Natural killer cell (primary cell): ENCODE measurements around the gene FECH. TPM values are rescaled to one million over a fixed set of nuclear protein-coding genes. Genes with fewer than 3 reads are reported as not detected.

Experiments used
- ATAC-seq, 3 donors: fragments of 150-1000 bp in 2 of 3; fragments of 200-7000 bp in 1 of 3; cut with Tn5 transposase; 1 replicate in 1 of 3; 2 replicates in 2 of 3; pipeline ENCODE4 v1.10.0; 2021; ENCODE audit warnings: mild to moderate bottlenecking in 2 of 3, moderate library complexity in 2 of 3
- DNase-seq, 2 donors: peaks; one replicate each; pipeline versions ENCODE4 v3.0.0 to v3.0.0-alpha.2; 2013 to 2021; ENCODE audit warnings: mixed read lengths in 1 of 2
- H3K27ac ChIP-seq: one replicate; pipeline ENCODE4 v1.5.1; 2013; ENCODE audit warnings: mild to moderate bottlenecking, low read length
- H3K27me3 ChIP-seq: one replicate; pipeline ENCODE4 v1.6.1; 2013; ENCODE audit warnings: low read length; ENCODE audit not compliant: control insufficient read depth, insufficient read depth
- H3K36me3 ChIP-seq: one replicate; pipeline ENCODE4 v1.6.1; 2013; ENCODE audit warnings: low read length; ENCODE audit not compliant: control insufficient read depth, insufficient read depth
- H3K4me1 ChIP-seq: one replicate; pipeline ENCODE4 v1.6.1; 2013; ENCODE audit warnings: low read length; ENCODE audit not compliant: control insufficient read depth, insufficient read depth
- H3K4me3 ChIP-seq: one replicate; pipeline ENCODE4 v1.5.1; 2013; ENCODE audit warnings: low read length
- H3K9me3 ChIP-seq: one replicate; pipeline ENCODE4 v1.6.1; 2013; ENCODE audit warnings: low read length; ENCODE audit not compliant: control insufficient read depth, insufficient read depth
- H3K27ac Mint-ChIP-seq, 2 donors: one replicate each; pipeline ENCODE4 v1.8.0; 2022; ENCODE audit warnings: mild to moderate bottlenecking in 2 of 2, mixed read lengths in 2 of 2, moderate library complexity in 1 of 2
- H3K27me3 Mint-ChIP-seq, 2 donors: one replicate each; pipeline ENCODE4 v1.8.0; 2022; ENCODE audit warnings: low read depth in 2 of 2, mixed read lengths in 2 of 2
- H3K36me3 Mint-ChIP-seq: one replicate; pipeline ENCODE4 v1.8.0; 2022; ENCODE audit warnings: mixed read lengths
- H3K4me1 Mint-ChIP-seq, 2 donors: one replicate each; pipeline ENCODE4 v1.8.0; 2022; ENCODE audit warnings: mixed read lengths in 2 of 2
- H3K4me3 Mint-ChIP-seq: one replicate; pipeline ENCODE4 v1.8.0; 2022; ENCODE audit warnings: mild to moderate bottlenecking, moderate library complexity, mixed read lengths
- H3K9me3 Mint-ChIP-seq, 2 donors: one replicate each; pipeline ENCODE4 v1.8.0; 2022; ENCODE audit warnings: mixed read lengths in 2 of 2
- WGBS: methylation state at CpG from one replicate; pipeline ENCODE4 v1.1.7; 2013; ENCODE audit warnings: missing lambda C conversion rate; ENCODE audit not compliant: insufficient coverage; 5-methylcytosine and 5-hydroxymethylcytosine counted together
- intact Hi-C: fragments of 100-400 bp; cut with micrococcal nuclease; formaldehyde crosslinking; loops from one replicate; pipeline ENCODE4 v1.14.2; 2022
- total RNA-seq, 4 donors: library from RNA; stranded (reverse); fragments of 120-200 nt in 1 of 4; gene quantifications; one replicate each; pipeline versions ENCODE4 v1.2.3 to v1.2.4, GENCODE V29; 2013 to 2022
- TF ChIP-seq, protein P1 (sequence below): fragments of 200-600 bp; IDR thresholded peaks from one replicate; pipeline ENCODE4 v1.8.0; 2022; ENCODE audit warnings: antibody characterized with exemption

FECH gene
- total RNA-seq, 3 donors from 2014 or later (not counting 1 experiment from before 2014, with no cell fraction given), result 13.9 to 22.0 (median 20.6) TPM

DNA sequence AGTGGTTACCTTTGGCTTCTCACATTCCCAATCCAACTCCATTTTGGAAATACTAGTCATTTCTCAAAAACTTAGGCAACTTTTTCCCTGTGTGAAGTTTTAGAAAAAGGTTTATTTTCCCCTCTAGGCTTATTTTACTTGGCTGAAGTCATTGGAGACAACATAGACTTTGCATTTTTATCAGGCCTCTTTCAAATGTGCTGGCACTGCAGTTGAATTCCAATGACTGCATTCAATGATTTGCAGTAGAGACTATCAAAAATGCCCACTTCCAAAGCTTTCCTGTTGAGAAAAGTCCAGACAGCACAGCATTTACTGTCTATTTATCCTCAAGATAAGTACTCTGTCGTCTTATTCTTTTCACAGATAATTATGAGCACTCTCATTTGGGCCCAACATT lies 81.3 kb downstream of the FECH start:
- Mint-ChIP-seq H3K27me3 (peaks cover 17 to 29% of the 10 kb centered on the region in 2 donors), H3K4me3 (no peak overlapping the region), H3K4me1 (no peaks in the 10 kb centered on the region), H3K36me3 (no peaks in the 10 kb centered on the region), H3K9me3 (no peaks in the 10 kb centered on the region), H3K27ac (no peak overlapping the region)
- H3K4me3 ChIP-seq, result no peak overlapping the region
- H3K9me3 ChIP-seq, result no peaks in the 10 kb centered on the region
- no peaks in the 10 kb centered on the region for H3K27me3 ChIP-seq
- no peaks in the 10 kb centered on the region for H3K36me3 ChIP-seq
- ATAC-seq, result no peak
- H3K4me1 ChIP-seq, result no peaks in the 10 kb centered on the region
- TF ChIP-seq, protein P1, sequence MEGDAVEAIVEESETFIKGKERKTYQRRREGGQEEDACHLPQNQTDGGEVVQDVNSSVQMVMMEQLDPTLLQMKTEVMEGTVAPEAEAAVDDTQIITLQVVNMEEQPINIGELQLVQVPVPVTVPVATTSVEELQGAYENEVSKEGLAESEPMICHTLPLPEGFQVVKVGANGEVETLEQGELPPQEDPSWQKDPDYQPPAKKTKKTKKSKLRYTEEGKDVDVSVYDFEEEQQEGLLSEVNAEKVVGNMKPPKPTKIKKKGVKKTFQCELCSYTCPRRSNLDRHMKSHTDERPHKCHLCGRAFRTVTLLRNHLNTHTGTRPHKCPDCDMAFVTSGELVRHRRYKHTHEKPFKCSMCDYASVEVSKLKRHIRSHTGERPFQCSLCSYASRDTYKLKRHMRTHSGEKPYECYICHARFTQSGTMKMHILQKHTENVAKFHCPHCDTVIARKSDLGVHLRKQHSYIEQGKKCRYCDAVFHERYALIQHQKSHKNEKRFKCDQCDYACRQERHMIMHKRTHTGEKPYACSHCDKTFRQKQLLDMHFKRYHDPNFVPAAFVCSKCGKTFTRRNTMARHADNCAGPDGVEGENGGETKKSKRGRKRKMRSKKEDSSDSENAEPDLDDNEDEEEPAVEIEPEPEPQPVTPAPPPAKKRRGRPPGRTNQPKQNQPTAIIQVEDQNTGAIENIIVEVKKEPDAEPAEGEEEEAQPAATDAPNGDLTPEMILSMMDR, result no peak
- intact Hi-C loops, result no loop called here
- H3K27ac ChIP-seq, result no peak overlapping the region
- DNase-seq, result no peak
- WGBS, result 79% methylated on average over 1 of the region's 1 CpG

- H3K4me1 ChIP-seq, result no peaks in the 10 kb centered on the region
- no peak overlapping the region for H3K4me3 ChIP-seq
- H3K9me3 Mint-ChIP-seq, result no peaks in the 10 kb centered on the region
- no peaks in the 10 kb centered on the region for H3K27me3 ChIP-seq
- no peak overlapping the region for H3K27ac Mint-ChIP-seq
- intact Hi-C loops, result no loop called here
- H3K36me3 ChIP-seq, result no peaks in the 10 kb centered on the region
- no peaks in the 10 kb centered on the region for H3K9me3 ChIP-seq
- no peak for DNase-seq
- peaks cover 15 to 18% of the 10 kb centered on the region in 2 donors for H3K27me3 Mint-ChIP-seq
- H3K27ac ChIP-seq, result no peak overlapping the region
- no peak overlapping the region for H3K4me3 Mint-ChIP-seq
- TF ChIP-seq, protein P1, result no peak
- no peaks in the 10 kb centered on the region for H3K36me3 Mint-ChIP-seq
- no peak for ATAC-seq
- no peaks in the 10 kb centered on the region for H3K4me1 Mint-ChIP-seq
- 76% methylated on average over 8 of the region's 9 CpGs for WGBS
Measured at GRCh38 chr18:57502624-57503023, 83.9 kb downstream of the FECH start.

DNA sequence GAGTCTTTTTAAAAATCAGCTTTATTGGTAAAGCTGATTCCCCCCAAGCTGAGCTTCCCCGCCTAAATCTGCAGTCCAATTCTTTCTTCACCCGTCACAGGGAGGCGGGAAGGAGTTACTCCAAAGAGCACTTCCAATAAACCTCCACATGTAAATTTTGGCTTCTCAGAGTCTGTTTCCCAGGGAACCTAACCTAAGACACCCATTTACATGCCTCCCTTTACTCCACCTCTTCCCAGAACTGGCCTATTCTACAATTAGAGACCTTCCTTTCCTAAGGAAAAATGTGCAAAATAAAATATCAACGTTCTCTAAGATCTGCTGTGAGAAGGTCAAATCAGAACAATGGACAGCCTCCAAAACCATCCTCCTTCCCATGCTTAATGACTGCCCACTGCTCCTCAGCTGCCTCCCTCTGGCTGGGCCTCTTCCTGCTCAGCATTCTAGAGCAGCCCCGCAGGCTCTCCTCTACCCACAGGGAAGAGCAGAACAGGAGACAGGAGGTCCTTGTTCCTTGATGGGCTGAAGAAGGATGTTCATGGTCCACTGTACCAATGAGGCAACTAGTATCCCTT lies 87.7 kb downstream of the FECH start:
- TF ChIP-seq, protein P1, result no peak
- no peaks in the 10 kb centered on the region for H3K9me3 Mint-ChIP-seq
- WGBS, result 82% methylated on average over 4 of the region's 5 CpGs
- Histone ChIP-seq H3K4me3 (no peak overlapping the region), H3K27ac (no peak overlapping the region), H3K27me3 (peaks cover 3% of the 10 kb centered on the region), H3K4me1 (no peaks in the 10 kb centered on the region), H3K36me3 (no peaks in the 10 kb centered on the region), H3K9me3 (no peaks in the 10 kb centered on the region)
- H3K4me1 Mint-ChIP-seq, result no peaks in the 10 kb centered on the region
- DNase-seq (no peak), ATAC-seq (no peak)
- intact Hi-C loops, result no loop called here
- peaks cover 7 to 13% of the 10 kb centered on the region in 2 donors for H3K27me3 Mint-ChIP-seq
- H3K27ac Mint-ChIP-seq, result no peak overlapping the region
- no peaks in the 10 kb centered on the region for H3K36me3 Mint-ChIP-seq
- no peak overlapping the region for H3K4me3 Mint-ChIP-seq

Other genes with a start within 250 kb of the FECH start
- gene ST8SIA3, start 234.1 kb downstream of the FECH start, total RNA-seq, result not detected
- gene ONECUT2, start 151.3 kb downstream of the FECH start, total RNA-seq, result not detected
- gene NARS1, start 35.1 kb upstream of the FECH start, total RNA-seq, result 10 to 100 TPM; 82.2 to 88.8 (median 84.1) TPM
- gene ATP8B1, start 216.6 kb upstream of the FECH start, total RNA-seq, result not detected